Endodermal cell (in vitro differentiated cells): ENCODE measurements around the gene KANSL3. TPM values are rescaled to one million over a fixed set of nuclear protein-coding genes. Genes with fewer than 3 reads are reported as not detected.
"Not testable (repeated sequence)": the region's sequence is repeated elsewhere in the genome, so short reads cannot be mapped to it uniquely, and the experiment has no call there.

Experiments
- DNase-seq: peaks from one replicate; pipeline ENCODE4 v3.0.0-alpha.2; 2017
- H3K27ac ChIP-seq: 2 replicates; pipeline ENCODE4 v1.5.1; 2013; ENCODE audit warnings: mild to moderate bottlenecking, low read depth, low read length, moderate library complexity
- H3K27me3 ChIP-seq: 2 replicates; pipeline ENCODE4 v1.6.1; 2013; ENCODE audit warnings: mild to moderate bottlenecking, low read length, moderate library complexity; ENCODE audit not compliant: insufficient read depth, control insufficient read depth, poor library complexity, severe bottlenecking
- H3K36me3 ChIP-seq: 2 replicates; pipeline ENCODE4 v1.7.0; 2013; ENCODE audit warnings: mild to moderate bottlenecking, low read length, moderate library complexity; ENCODE audit not compliant: control insufficient read depth, insufficient read depth
- H3K4me1 ChIP-seq: one replicate; pipeline ENCODE4 v1.7.0; 2013; ENCODE audit warnings: low read length; ENCODE audit not compliant: control insufficient read depth, insufficient read depth
- H3K4me3 ChIP-seq: 2 replicates; pipeline ENCODE4 v1.5.1; 2013; ENCODE audit warnings: mild to moderate bottlenecking, low read length, moderate library complexity
- H3K9ac ChIP-seq: 2 replicates; pipeline ENCODE4 v1.6.1; 2013; ENCODE audit warnings: mild to moderate bottlenecking, low read length, moderate library complexity; ENCODE audit not compliant: poor library complexity, severe bottlenecking; ENCODE audit errors: extremely low read depth
- H3K9me3 ChIP-seq: 2 replicates; pipeline ENCODE4 v1.6.1; 2013; ENCODE audit warnings: mild to moderate bottlenecking, low read length, moderate library complexity; ENCODE audit not compliant: control insufficient read depth
- H3K27ac Mint-ChIP-seq: 2 replicates; pipeline ENCODE4 v1.8.0; 2020; ENCODE audit warnings: mixed read lengths
- H3K27me3 Mint-ChIP-seq: 2 replicates; pipeline ENCODE4 v1.8.0; 2021; ENCODE audit warnings: mild to moderate bottlenecking, mixed read lengths; ENCODE audit not compliant: insufficient read depth
- H3K36me3 Mint-ChIP-seq: 2 replicates; pipeline ENCODE4 v1.8.0; 2020; ENCODE audit warnings: low read depth, mixed read lengths
- H3K4me1 Mint-ChIP-seq: 2 replicates; pipeline ENCODE4 v1.8.0; 2020; ENCODE audit warnings: mixed read lengths
- H3K4me3 Mint-ChIP-seq: 2 replicates; pipeline ENCODE4 v1.8.0; 2020; ENCODE audit warnings: mild to moderate bottlenecking, moderate library complexity, mixed read lengths
- H3K9me3 Mint-ChIP-seq: 2 replicates; pipeline ENCODE4 v1.8.0; 2020; ENCODE audit warnings: mild to moderate bottlenecking, mixed read lengths
- WGBS, 2 experiments: methylation state at CpG; one replicate each; pipeline versions ENCODE4 v1.1.5 to v1.1.7; 2013; ENCODE audit warnings: missing lambda C conversion rate in 2 of 2, mixed read lengths in 1 of 2; ENCODE audit not compliant: insufficient coverage in 1 of 2, insufficient read length in 1 of 2; 5-methylcytosine and 5-hydroxymethylcytosine counted together
- total RNA-seq, 2 donors: library from RNA; stranded (reverse); fragmentation: NEBNext Ultra II Directional in 1 of 2; extraction: Animal tissue kit (Norgen Biotek cat#: 25700) in 1 of 2; gene quantifications; 2 replicates in 1 of 2; 3 replicates in 1 of 2; pipeline ENCODE4 v1.2.1, GENCODE V29; 2021
- TF ChIP-seq, protein P1 (sequence below): fragments of 200-600 bp; sonication (generic); conservative IDR thresholded peaks from 2 replicates; pipeline ENCODE4 v1.5.0; 2021; ENCODE audit warnings: antibody characterized with exemption, mild to moderate bottlenecking

The KANSL3 gene
- total RNA-seq, 2 donors from 2014 or later = 34.8 to 42.3 TPM

DNA sequence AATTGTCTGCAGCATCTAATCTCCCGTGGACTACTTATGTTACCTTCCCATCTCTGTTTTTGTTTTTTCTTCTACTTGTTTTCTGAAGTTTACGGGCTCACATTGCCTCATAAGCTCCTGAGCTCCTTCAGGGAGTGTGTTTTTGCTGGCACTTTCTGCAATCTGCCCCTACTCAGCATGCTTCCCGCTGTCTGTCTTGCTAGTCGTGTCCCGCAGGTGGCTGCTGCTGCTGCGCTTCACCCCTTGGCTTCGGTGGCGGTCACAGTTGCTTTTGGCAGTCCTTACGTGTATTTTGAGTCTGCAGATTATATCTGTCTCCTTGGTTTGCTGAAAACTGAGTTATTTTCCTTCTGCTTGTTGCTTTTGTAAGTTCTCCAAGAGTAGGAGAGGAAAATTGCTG is 41.7 kb upstream of the KANSL3 start:
- Histone ChIP-seq H3K9ac (no peak overlapping the region), H3K4me3 (no peak overlapping the region), H3K27ac (no peak overlapping the region), H3K36me3 (no peaks in the 10 kb centered on the region), H3K9me3 (no peaks in the 10 kb centered on the region), H3K27me3 (no peaks in the 10 kb centered on the region), H3K4me1 (peaks cover 8% of the 10 kb centered on the region)
- Mint-ChIP-seq H3K27me3 (no peaks in the 10 kb centered on the region), H3K9me3 (no peaks in the 10 kb centered on the region), H3K36me3 (no peaks in the 10 kb centered on the region), H3K27ac (no peak overlapping the region), H3K4me3 (no peak overlapping the region), H3K4me1 (peaks cover 11% of the 10 kb centered on the region)
- no peak for DNase-seq
- TF ChIP-seq, protein P1, sequence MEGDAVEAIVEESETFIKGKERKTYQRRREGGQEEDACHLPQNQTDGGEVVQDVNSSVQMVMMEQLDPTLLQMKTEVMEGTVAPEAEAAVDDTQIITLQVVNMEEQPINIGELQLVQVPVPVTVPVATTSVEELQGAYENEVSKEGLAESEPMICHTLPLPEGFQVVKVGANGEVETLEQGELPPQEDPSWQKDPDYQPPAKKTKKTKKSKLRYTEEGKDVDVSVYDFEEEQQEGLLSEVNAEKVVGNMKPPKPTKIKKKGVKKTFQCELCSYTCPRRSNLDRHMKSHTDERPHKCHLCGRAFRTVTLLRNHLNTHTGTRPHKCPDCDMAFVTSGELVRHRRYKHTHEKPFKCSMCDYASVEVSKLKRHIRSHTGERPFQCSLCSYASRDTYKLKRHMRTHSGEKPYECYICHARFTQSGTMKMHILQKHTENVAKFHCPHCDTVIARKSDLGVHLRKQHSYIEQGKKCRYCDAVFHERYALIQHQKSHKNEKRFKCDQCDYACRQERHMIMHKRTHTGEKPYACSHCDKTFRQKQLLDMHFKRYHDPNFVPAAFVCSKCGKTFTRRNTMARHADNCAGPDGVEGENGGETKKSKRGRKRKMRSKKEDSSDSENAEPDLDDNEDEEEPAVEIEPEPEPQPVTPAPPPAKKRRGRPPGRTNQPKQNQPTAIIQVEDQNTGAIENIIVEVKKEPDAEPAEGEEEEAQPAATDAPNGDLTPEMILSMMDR = no peak
- 63 to 70% methylated on average over 7 to 9 of the region's 9 CpGs for WGBS, 2 experiments

DNA sequence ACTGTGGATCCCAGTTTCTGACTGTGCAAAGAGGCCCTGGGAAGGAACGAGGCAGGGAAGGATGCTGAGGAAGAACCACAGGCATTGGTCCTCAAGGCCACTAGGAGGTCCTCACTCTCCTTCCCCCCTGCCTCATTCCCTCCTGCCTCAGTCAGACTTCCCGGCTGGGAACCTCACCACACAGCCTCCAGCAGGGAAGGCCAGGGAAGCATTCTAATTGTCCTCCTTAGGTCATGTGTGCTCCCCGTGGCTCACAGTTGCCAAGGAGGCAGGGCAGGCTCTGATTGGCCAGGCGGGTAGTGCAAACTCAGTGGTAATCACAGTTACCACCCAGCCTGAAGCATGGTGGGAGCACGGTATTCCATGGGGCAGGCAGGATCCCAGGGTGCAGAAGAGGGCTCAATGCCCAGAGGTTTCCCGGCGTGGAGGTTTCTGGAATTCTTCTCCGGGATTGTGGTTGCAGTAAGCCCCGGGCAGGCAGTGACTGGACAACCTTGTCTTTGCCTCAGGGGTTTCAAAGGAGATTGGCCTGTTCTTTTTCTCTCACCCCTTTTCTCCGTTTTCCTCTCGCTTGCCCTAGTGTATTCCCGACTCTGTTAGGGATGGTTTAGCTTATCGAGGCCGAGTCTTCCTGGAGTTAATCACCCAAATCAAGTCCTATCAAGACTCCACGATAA is 31.6 kb upstream of the KANSL3 start:
- H3K27me3 Mint-ChIP-seq = peaks cover 10% of the 10 kb centered on the region
- H3K4me3 ChIP-seq = no peak overlapping the region
- no peaks in the 10 kb centered on the region for H3K4me1 Mint-ChIP-seq
- H3K9ac ChIP-seq = no peak overlapping the region
- H3K27ac Mint-ChIP-seq = no peak overlapping the region
- DNase-seq = no peak
- no peaks in the 10 kb centered on the region for H3K36me3 ChIP-seq
- no peaks in the 10 kb centered on the region for H3K36me3 Mint-ChIP-seq
- H3K9me3 ChIP-seq = peaks cover 3% of the 10 kb centered on the region
- H3K9me3 Mint-ChIP-seq = peaks cover 5% of the 10 kb centered on the region
- TF ChIP-seq, protein P1 = no peak
- no peaks in the 10 kb centered on the region for H3K4me1 ChIP-seq
- 86 to 93% methylated on average over 12 to 15 of the region's 15 CpGs for WGBS, 2 experiments
- no peak overlapping the region for H3K4me3 Mint-ChIP-seq
- H3K27ac ChIP-seq = no peak overlapping the region
- H3K27me3 ChIP-seq = no peaks in the 10 kb centered on the region

DNA sequence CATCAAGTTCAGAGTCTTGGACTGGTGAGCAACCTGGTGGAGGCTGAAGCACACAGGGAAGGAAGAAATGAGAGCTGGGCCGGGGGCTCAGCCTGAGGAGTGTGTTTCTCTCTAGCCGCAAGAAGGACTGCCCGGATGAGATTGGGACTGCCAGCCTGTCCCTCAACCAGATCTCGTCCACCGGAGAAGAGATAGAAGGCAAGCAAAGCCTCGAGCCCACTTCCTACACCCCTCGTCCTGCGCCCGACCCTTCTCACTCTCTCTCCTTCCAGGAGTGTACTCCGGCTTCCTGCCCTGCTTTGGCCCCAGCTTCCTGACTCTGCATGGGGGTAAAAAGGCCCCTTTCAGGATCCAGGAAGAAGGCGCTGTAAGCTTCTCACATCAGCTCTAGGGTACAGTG is 30.7 kb upstream of the KANSL3 start:
- Histone ChIP-seq H3K4me1 (no peaks in the 10 kb centered on the region), H3K9me3 (peaks cover 10% of the 10 kb centered on the region), H3K36me3 (no peaks in the 10 kb centered on the region), H3K9ac (no peak overlapping the region), H3K27ac (no peak overlapping the region), H3K27me3 (no peaks in the 10 kb centered on the region), H3K4me3 (no peak overlapping the region)
- Mint-ChIP-seq H3K4me1 (no peaks in the 10 kb centered on the region), H3K9me3 (peaks cover 13% of the 10 kb centered on the region), H3K4me3 (no peak overlapping the region), H3K27me3 (peaks cover 10% of the 10 kb centered on the region), H3K36me3 (no peaks in the 10 kb centered on the region), H3K27ac (no peak overlapping the region)
- TF ChIP-seq, protein P1 = no peak
- 92 to 94% methylated on average over 10 to 11 of the region's 11 CpGs for WGBS, 2 experiments
- no peak for DNase-seq

DNA sequence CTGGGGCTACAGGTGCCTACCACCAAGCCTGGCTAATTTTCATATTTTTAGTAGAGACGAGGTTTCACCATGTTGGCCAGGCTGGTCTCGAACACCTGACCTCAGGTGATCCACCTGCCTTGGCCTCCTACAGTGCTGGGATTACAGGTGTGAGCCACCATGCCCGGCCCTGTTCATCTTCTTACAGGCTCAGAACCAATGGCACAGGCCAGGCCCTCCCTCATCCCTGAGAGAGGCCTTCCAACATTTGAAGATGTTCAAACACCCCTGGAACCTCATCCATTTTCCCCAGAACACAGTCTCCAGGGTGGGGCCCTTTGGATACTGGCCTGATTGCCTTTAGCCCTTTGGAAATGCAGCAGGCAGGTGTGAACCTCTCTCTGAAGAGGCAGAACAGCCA is 27.6 kb upstream of the KANSL3 start:
- not testable (repeated sequence) for H3K36me3 ChIP-seq, H3K4me1 ChIP-seq, H3K9ac ChIP-seq, H3K9me3 ChIP-seq, H3K36me3 Mint-ChIP-seq, H3K4me1 Mint-ChIP-seq, H3K27ac ChIP-seq, DNase-seq, H3K4me3 Mint-ChIP-seq, H3K4me3 ChIP-seq, H3K27me3 ChIP-seq, H3K27ac Mint-ChIP-seq
- peaks cover 16% of the 10 kb centered on the region for H3K9me3 Mint-ChIP-seq
- H3K27me3 Mint-ChIP-seq = peaks cover 19% of the 10 kb centered on the region
- 93 to 100% methylated on average over 3 of the region's 3 CpGs for WGBS, 2 experiments
